GM12878 (cell line): Measurements from ENCODE around the gene SLC25A33. TPM values are rescaled to one million over a fixed set of nuclear protein-coding genes. Genes with fewer than 3 reads are reported as not detected.

ENCODE experiments used
- ASH2L ChIP-seq: fragments of 300-600, 200-600 bp; sonication (generic); IDR thresholded peaks from 2 replicates; pipeline ENCODE4 v1.6.1; 2017; ENCODE audit warnings: low read depth, mild to moderate bottlenecking, borderline replicate concordance
- ATF7 ChIP-seq: fragments of 450-650 bp; IDR thresholded peaks from 2 replicates; pipeline ENCODE4 v1.6.1; 2016; ENCODE audit warnings: low read depth, mild to moderate bottlenecking
- CBX5 ChIP-seq: sonication (generic); IDR thresholded peaks from 2 replicates; pipeline ENCODE4 v1.6.1; 2016; ENCODE audit warnings: low read depth, moderate library complexity, mild to moderate bottlenecking, inconsistent platforms
- CHD4 ChIP-seq: fragments of 200-600 bp; sonication (generic); IDR thresholded peaks from 2 replicates; pipeline ENCODE4 v1.6.1; 2016; ENCODE audit warnings: mild to moderate bottlenecking
- CREB1 ChIP-seq: IDR thresholded peaks from 2 replicates; pipeline ENCODE4 v1.6.1; 2012; ENCODE audit warnings: low read depth, mild to moderate bottlenecking, inconsistent platforms
- EZH2 ChIP-seq: IDR thresholded peaks from 2 replicates; pipeline ENCODE4 v1.6.1; 2012; ENCODE audit warnings: low read depth, mild to moderate bottlenecking, control low read depth, inconsistent platforms, low read length, borderline replicate concordance; ENCODE audit not compliant: control insufficient read depth
- FOXM1 ChIP-seq: IDR thresholded peaks from 2 replicates; pipeline ENCODE4 v1.6.1; 2012; ENCODE audit warnings: low read depth, mild to moderate bottlenecking, inconsistent platforms, low read length, moderate library complexity
- GATAD2B ChIP-seq: fragments of 450-650 bp; conservative IDR thresholded peaks from 2 replicates; pipeline ENCODE4 v1.6.1; 2017; ENCODE audit warnings: low read depth, mild to moderate bottlenecking, moderate library complexity
- LARP7 ChIP-seq: fragments of 450-650 bp; IDR thresholded peaks from 2 replicates; pipeline ENCODE4 v1.6.1; 2017; ENCODE audit warnings: mild to moderate bottlenecking
- RB1 ChIP-seq: fragments of 450-650 bp; formaldehyde crosslinking; IDR thresholded peaks from 2 replicates; pipeline ENCODE4 v1.6.1; 2017; ENCODE audit warnings: mild to moderate bottlenecking, borderline replicate concordance
- RELA ChIP-seq: fragments of 450-650 bp; IDR thresholded peaks from 2 replicates; pipeline ENCODE4 v1.8.0; 2014; ENCODE audit warnings: borderline replicate concordance; ENCODE audit not compliant: partially characterized antibody
- YBX1 ChIP-seq: fragments of 450-650 bp; IDR thresholded peaks from 2 replicates; pipeline ENCODE4 v1.6.1; 2016; ENCODE audit warnings: antibody characterized with exemption
- ZNF24 ChIP-seq: fragments of 450-650 bp; IDR thresholded peaks from 2 replicates; pipeline ENCODE4 v1.6.1; 2017; ENCODE audit warnings: antibody characterized with exemption, mild to moderate bottlenecking
- polyA plus RNA-seq, 11 experiments: library from polyadenylated mRNA; depleted of rRNA in 4 of 11; unstranded in 6 of 11; stranded (reverse) in 5 of 11; fragments of >200 nt; fragmentation: Nextera tagmentation in 4 of 11; fragmentation: Illumina TruSeq in 1 of 11; extraction: Ambion mirVana in 4 of 11; extraction: Trizol in 1 of 11; gene quantifications; 1 replicate in 1 of 11; 2 replicates in 10 of 11; pipeline versions ENCODE4 v1.2.1 to v1.2.3, GENCODE V29; 2011 to 2016; ENCODE audit warnings: inconsistent platforms in 2 of 11, missing spikeins in 2 of 11, low read depth in 1 of 11
- total RNA-seq, 4 experiments: library from RNA; depleted of rRNA in 3 of 4; stranded (reverse); fragments of >200 nt in 3 of 4; fragmentation: Illumina TruSeq in 1 of 4; extraction: Trizol in 1 of 4; gene quantifications; 2 replicates each; pipeline versions ENCODE4 v1.2.1 to v1.2.3, GENCODE V29; 2013 to 2021
- TF ChIP-seq, protein P1 (sequence below): IDR thresholded peaks from 2 replicates; pipeline ENCODE4 v1.6.1; 2011; ENCODE audit warnings: borderline replicate concordance, low read depth, mild to moderate bottlenecking, moderate library complexity, mixed read lengths, low read length; ENCODE audit not compliant: insufficient read depth; ENCODE audit errors: extremely low read length
- TF ChIP-seq, protein P2 (sequence below): IDR thresholded peaks from 2 replicates; pipeline ENCODE4 v1.6.1; 2011; ENCODE audit warnings: borderline replicate concordance, low read depth, mild to moderate bottlenecking, moderate library complexity, low read length; ENCODE audit not compliant: insufficient read depth, poor library complexity, severe bottlenecking
- TF ChIP-seq, protein P3 (sequence below): fragments of 450-650 bp; IDR thresholded peaks from 2 replicates; pipeline ENCODE4 v1.6.1; 2016; ENCODE audit warnings: mild to moderate bottlenecking
- TF ChIP-seq, protein P4 (sequence below): fragments of 150-350 bp; IDR thresholded peaks from 2 replicates; pipeline ENCODE4 v1.6.1; 2016; ENCODE audit warnings: low read depth, low read length
- TF ChIP-seq, protein P5 (sequence below): fragments of 450-650 bp; IDR thresholded peaks from 2 replicates; pipeline ENCODE4 v1.6.1; 2016; ENCODE audit warnings: mild to moderate bottlenecking, moderate library complexity, borderline replicate concordance

The SLC25A33 gene
- total and polyA plus RNA-seq, 10 of the 15 experiments (the other 5 are each of a cell fraction or from before 2014, with no cell fraction given) = 1.7 to 11.2 (median 8.4) TPM

DNA sequence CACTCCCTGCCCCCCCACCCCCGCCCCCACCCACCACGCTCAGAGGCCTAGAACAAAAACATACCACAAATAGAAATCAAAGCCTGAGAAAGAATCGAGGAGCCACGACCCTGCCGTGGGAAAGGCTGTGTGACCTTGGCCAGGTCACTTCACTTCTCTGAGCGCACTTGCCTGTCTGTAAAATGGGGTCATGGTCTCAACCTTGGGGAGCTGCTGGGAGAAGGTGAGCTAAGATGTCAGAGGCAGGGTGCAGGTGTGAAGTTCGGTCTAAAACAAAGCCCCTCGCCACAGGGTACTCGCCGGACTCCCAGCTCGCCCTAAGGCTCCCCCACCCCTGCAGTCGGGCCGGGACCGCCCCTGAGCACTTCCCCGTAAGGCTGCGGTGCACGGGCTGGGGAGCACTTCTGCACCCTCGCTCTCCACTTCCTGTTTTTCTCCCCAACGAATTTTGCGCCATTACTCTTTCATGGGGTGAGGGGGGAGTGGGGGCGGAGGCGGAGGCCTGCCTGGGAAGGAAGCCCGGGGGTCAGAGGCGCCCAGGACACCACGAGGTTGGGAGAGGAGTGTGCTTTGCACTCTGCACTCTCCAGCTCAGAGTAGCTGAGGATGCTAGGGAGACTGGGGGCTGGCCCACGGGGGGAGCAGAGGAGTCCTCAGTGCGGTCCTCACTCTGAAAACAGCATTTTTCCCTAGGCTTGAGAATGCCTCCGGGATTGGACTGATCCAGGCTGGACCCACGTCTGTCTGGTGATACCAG is 90.4 kb downstream of the SLC25A33 start (continued):
- TF ChIP-seq, protein P1, sequence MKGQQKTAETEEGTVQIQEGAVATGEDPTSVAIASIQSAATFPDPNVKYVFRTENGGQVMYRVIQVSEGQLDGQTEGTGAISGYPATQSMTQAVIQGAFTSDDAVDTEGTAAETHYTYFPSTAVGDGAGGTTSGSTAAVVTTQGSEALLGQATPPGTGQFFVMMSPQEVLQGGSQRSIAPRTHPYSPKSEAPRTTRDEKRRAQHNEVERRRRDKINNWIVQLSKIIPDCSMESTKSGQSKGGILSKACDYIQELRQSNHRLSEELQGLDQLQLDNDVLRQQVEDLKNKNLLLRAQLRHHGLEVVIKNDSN = peak; percentile 14
- TF ChIP-seq RB1 = peak; percentile 48; the same call in 1 of the 2 replicates
- no peak for TF ChIP-seq FOXM1
- TF ChIP-seq, protein P2, sequence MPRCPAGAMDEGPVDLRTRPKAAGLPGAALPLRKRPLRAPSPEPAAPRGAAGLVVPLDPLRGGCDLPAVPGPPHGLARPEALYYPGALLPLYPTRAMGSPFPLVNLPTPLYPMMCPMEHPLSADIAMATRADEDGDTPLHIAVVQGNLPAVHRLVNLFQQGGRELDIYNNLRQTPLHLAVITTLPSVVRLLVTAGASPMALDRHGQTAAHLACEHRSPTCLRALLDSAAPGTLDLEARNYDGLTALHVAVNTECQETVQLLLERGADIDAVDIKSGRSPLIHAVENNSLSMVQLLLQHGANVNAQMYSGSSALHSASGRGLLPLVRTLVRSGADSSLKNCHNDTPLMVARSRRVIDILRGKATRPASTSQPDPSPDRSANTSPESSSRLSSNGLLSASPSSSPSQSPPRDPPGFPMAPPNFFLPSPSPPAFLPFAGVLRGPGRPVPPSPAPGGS = peak; percentile 83
- no peak for TF ChIP-seq YBX1
- no peak; the same call in none of the 2 replicates for TF ChIP-seq LARP7
- no peak for TF ChIP-seq CBX5
- TF ChIP-seq RELA = peak; percentile 88
- TF ChIP-seq ATF7 = peak; percentile 43; the same call in 1 of the 2 replicates
- TF ChIP-seq, protein P3, sequence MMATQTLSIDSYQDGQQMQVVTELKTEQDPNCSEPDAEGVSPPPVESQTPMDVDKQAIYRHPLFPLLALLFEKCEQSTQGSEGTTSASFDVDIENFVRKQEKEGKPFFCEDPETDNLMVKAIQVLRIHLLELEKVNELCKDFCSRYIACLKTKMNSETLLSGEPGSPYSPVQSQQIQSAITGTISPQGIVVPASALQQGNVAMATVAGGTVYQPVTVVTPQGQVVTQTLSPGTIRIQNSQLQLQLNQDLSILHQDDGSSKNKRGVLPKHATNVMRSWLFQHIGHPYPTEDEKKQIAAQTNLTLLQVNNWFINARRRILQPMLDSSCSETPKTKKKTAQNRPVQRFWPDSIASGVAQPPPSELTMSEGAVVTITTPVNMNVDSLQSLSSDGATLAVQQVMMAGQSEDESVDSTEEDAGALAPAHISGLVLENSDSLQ = peak; percentile 35
- TF ChIP-seq ZNF24 = peak; percentile 31; the same call in 1 of the 2 replicates
- TF ChIP-seq, protein P4, sequence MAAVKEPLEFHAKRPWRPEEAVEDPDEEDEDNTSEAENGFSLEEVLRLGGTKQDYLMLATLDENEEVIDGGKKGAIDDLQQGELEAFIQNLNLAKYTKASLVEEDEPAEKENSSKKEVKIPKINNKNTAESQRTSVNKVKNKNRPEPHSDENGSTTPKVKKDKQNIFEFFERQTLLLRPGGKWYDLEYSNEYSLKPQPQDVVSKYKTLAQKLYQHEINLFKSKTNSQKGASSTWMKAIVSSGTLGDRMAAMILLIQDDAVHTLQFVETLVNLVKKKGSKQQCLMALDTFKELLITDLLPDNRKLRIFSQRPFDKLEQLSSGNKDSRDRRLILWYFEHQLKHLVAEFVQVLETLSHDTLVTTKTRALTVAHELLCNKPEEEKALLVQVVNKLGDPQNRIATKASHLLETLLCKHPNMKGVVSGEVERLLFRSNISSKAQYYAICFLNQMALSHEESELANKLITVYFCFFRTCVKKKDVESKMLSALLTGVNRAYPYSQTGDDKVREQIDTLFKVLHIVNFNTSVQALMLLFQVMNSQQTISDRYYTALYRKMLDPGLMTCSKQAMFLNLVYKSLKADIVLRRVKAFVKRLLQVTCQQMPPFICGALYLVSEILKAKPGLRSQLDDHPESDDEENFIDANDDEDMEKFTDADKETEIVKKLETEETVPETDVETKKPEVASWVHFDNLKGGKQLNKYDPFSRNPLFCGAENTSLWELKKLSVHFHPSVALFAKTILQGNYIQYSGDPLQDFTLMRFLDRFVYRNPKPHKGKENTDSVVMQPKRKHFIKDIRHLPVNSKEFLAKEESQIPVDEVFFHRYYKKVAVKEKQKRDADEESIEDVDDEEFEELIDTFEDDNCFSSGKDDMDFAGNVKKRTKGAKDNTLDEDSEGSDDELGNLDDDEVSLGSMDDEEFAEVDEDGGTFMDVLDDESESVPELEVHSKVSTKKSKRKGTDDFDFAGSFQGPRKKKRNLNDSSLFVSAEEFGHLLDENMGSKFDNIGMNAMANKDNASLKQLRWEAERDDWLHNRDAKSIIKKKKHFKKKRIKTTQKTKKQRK = no peak
- 0 out of 2 replicates have a peak, but pooled peaks have one; percentile 50 for TF ChIP-seq CHD4
- TF ChIP-seq, protein P5, sequence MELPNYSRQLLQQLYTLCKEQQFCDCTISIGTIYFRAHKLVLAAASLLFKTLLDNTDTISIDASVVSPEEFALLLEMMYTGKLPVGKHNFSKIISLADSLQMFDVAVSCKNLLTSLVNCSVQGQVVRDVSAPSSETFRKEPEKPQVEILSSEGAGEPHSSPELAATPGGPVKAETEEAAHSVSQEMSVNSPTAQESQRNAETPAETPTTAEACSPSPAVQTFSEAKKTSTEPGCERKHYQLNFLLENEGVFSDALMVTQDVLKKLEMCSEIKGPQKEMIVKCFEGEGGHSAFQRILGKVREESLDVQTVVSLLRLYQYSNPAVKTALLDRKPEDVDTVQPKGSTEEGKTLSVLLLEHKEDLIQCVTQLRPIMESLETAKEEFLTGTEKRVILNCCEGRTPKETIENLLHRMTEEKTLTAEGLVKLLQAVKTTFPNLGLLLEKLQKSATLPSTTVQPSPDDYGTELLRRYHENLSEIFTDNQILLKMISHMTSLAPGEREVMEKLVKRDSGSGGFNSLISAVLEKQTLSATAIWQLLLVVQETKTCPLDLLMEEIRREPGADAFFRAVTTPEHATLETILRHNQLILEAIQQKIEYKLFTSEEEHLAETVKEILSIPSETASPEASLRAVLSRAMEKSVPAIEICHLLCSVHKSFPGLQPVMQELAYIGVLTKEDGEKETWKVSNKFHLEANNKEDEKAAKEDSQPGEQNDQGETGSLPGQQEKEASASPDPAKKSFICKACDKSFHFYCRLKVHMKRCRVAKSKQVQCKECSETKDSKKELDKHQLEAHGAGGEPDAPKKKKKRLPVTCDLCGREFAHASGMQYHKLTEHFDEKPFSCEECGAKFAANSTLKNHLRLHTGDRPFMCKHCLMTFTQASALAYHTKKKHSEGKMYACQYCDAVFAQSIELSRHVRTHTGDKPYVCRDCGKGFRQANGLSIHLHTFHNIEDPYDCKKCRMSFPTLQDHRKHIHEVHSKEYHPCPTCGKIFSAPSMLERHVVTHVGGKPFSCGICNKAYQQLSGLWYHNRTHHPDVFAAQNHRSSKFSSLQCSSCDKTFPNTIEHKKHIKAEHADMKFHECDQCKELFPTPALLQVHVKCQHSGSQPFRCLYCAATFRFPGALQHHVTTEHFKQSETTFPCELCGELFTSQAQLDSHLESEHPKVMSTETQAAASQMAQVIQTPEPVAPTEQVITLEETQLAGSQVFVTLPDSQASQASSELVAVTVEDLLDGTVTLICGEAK = peak; percentile 26; the same call in 1 of the 2 replicates
- no peak for TF ChIP-seq ASH2L
- TF ChIP-seq EZH2 = no peak
- TF ChIP-seq GATAD2B = peak; percentile 89
- no peak for TF ChIP-seq CREB1
